ENCODE data around the gene ATP1B1.

ATP1B1 gene

GRCh38 chr1:169094897-169095569, 11.5 kb upstream of the ATP1B1 start:
- no peak for FAIRE-seq

- FAIRE-seq, result no peak
Measured at GRCh38 chr1:169098380-169098779, 8.1 kb upstream of the ATP1B1 start.

- FAIRE-seq, result no peak
Measured at GRCh38 chr1:169099561-169099960, 6.9 kb upstream of the ATP1B1 start.

- FAIRE-seq, result no peak
Measured at GRCh38 chr1:169100208-169100607, 6.3 kb upstream of the ATP1B1 start.

GRCh38 chr1:169100651-169101088, 5.8 kb upstream of the ATP1B1 start:
- no peak for FAIRE-seq

- no peak for FAIRE-seq
Measured at GRCh38 chr1:169102567-169102966, 3.9 kb upstream of the ATP1B1 start.

GRCh38 chr1:169103002-169103401, 3.5 kb upstream of the ATP1B1 start:
- FAIRE-seq, result no peak

- no peak for FAIRE-seq
Measured at GRCh38 chr1:169103480-169103893, 3.0 kb upstream of the ATP1B1 start.

- FAIRE-seq, result no peak
Measured at GRCh38 chr1:169105087-169105433, 1.4 kb upstream of the ATP1B1 start.

- FAIRE-seq, result no peak
Measured at GRCh38 chr1:169105434-169106094, 926 bp upstream of the ATP1B1 start.

- FAIRE-seq, result no peak
Measured at GRCh38 chr1:169106921-169107602, 572 bp downstream of the ATP1B1 start.

- no peak for FAIRE-seq
Measured at GRCh38 chr1:169107603-169108208, 1.2 kb downstream of the ATP1B1 start.

- no peak for FAIRE-seq
Measured at GRCh38 chr1:169108223-169108622, 1.7 kb downstream of the ATP1B1 start.

- FAIRE-seq, result no peak
Measured at GRCh38 chr1:169108863-169109560, 2.5 kb downstream of the ATP1B1 start.

GRCh38 chr1:169109561-169110134, 3.2 kb downstream of the ATP1B1 start:
- FAIRE-seq, result no peak

- no peak for FAIRE-seq
Measured at GRCh38 chr1:169110236-169110635, 3.7 kb downstream of the ATP1B1 start.

- FAIRE-seq, result no peak
Measured at GRCh38 chr1:169110689-169111447, 4.4 kb downstream of the ATP1B1 start.

GRCh38 chr1:169111472-169111871, 5.0 kb downstream of the ATP1B1 start:
- no peak for FAIRE-seq

GRCh38 chr1:169112241-169112640, 5.8 kb downstream of the ATP1B1 start:
- FAIRE-seq, result no peak

GRCh38 chr1:169113613-169114119, 7.2 kb downstream of the ATP1B1 start:
- FAIRE-seq, result no peak

GRCh38 chr1:169115891-169116585, 9.5 kb downstream of the ATP1B1 start:
- FAIRE-seq, result no peak
